GM19452 (cell line): ENCODE results near the gene SCYL2.
"Not testable (repeated sequence)": the region's sequence is repeated elsewhere in the genome, so short reads cannot be mapped to it uniquely, and the experiment has no call there.

Source experiments
- ATAC-seq: cut with Tn5 transposase; IDR thresholded peaks from one replicate; pipeline ENCODE4 v1.9.1; 2021; ENCODE audit not compliant: unreplicated experiment

The SCYL2 gene, protein sequence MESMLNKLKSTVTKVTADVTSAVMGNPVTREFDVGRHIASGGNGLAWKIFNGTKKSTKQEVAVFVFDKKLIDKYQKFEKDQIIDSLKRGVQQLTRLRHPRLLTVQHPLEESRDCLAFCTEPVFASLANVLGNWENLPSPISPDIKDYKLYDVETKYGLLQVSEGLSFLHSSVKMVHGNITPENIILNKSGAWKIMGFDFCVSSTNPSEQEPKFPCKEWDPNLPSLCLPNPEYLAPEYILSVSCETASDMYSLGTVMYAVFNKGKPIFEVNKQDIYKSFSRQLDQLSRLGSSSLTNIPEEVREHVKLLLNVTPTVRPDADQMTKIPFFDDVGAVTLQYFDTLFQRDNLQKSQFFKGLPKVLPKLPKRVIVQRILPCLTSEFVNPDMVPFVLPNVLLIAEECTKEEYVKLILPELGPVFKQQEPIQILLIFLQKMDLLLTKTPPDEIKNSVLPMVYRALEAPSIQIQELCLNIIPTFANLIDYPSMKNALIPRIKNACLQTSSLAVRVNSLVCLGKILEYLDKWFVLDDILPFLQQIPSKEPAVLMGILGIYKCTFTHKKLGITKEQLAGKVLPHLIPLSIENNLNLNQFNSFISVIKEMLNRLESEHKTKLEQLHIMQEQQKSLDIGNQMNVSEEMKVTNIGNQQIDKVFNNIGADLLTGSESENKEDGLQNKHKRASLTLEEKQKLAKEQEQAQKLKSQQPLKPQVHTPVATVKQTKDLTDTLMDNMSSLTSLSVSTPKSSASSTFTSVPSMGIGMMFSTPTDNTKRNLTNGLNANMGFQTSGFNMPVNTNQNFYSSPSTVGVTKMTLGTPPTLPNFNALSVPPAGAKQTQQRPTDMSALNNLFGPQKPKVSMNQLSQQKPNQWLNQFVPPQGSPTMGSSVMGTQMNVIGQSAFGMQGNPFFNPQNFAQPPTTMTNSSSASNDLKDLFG

DNA sequence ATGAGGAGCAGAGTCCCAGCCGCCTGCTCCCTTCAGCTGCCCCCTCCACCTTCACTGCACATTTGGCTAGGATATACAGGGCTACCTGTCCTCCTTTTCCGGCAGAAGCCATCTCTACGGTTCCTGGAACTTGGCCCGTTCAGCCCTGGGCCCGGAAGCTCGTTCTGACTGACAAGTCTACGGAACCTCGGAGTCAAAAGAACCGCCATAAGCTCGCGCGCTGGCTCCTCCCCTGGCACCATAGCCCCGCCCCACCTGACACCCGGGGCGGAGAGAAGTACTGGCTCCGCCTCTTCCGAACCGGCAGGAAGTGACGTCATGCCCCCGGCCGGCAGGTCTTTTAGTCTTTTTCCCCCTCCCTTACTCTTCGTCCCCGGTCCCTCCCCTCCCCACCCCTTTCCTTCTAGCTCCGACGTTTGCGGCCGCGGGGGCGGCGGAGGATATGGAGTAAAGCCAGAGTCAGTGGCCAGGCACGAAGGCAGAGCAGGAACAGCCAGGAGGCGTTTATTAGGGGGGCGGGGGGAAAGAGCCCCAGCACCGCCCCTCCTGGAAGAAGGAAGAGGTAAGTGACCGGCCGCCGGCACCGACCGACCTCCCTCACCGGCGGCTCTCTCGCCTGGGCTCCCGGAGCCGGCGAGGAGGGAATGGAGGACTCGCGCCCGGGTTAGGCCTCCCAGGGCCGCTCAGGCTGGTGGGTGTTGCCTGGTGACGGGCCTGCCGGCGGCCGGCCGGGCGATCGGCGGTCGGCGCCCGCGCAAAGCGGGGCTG, at the start of gene SCYL2, which contains the start of gene DEPDC4:
Gene SCYL2 (plus strand): TSS at position 343 of the 768 bp plus-strand sequence. CDS start 15,794 bp downstream, outside the sequence.
Gene DEPDC4 (minus strand): TSS at position 245 of the 768 bp plus-strand sequence. CDS start 3 bp downstream, at position 242.
- ATAC-seq, result peak; percentile 90

DNA sequence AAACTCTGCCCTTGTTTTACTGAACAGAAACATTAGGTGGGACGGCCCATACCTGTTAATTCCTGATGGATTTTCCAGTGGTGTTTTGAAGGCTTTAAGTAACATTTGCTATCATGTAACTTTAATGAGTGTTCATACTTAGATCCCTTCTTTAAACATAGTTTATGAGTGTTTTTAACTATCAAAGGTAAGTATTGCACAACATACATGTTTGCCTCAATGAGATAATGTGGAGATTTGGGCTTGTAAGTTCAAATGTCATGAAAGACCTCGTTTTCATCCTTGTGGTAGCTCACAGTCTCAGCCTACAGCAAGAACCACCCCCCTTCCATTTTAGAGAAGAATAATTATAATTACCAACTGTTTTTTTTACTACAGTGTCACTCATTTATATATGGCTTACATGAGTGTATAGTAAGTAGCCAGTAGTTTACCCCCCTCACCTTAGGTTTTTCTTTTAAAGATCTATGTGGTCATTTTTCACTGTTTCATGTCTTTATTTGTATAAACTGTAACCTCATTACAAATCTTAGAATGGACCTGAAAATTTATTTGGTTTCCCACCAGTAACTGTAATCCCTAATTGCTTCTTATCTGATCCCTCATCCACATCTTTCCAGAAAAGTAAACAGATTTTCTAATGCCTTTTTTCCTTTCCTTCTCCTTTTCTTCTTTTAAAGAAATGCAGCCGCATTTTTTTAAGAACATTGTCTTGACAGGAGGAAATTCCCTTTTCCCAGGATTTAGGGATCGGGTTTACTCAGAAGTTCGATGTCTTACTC, 47.5 kb upstream of the SCYL2 start:
- no peak for ATAC-seq

DNA sequence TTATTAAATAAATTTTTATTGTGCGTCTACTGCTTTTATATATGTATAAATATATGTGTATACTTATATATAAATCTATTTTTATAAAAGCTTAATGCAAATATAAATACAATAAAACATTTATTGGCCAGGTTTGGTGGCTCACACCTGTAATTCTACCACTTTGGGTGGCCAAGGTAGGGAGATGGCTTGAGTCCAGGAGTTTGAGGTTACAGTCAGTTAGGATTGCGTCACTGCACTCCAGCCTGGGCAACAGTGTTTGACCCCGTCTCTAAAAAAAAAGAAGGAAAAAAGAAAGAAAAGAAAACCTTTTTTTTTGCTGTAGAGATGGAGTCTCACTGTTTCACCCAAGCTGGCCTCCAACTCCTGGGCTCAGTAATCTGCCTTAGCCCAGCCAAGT, 45.5 kb upstream of the SCYL2 start:
- no peak for ATAC-seq

DNA sequence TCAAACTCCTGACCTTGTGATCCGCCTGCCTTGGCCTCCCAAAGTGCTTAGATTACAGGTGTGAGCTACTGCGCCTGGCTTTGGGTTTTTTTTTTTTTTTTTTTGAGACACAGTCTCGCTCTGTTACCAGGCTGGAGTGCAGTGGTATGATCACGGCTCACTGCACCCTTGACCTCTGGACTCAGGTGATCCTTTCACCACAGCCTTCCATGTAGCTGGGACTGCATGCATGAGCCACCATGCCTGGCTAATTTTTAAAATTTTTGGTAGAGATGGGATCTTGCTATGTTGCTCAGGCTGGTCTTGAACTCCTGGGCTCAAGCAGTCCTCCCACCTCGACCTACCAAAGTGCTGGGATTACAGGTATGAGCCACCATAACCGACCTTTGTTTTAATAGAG, 44.8 kb upstream of the SCYL2 start:
- ATAC-seq, result not testable (repeated sequence)

DNA sequence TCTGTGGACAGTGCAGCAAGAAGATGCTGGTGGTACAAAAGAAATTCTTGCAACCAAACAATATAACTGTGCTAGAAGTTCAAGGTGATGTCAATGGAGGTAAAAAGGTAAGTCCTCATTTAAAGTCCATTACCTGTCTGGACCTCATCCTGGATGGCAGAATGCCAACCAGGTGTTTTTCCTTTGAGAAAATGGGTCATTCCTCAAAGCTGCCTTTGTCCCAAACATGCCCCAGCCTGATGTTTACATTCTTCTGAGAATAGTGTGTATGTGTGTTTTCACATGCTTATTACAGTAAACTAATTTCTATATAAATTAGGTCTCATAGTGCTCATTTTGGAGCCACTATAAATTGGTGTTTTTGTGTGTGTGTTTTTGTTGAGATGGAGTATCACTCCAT, 41.5 kb upstream of the SCYL2 start:
- no peak for ATAC-seq

DNA sequence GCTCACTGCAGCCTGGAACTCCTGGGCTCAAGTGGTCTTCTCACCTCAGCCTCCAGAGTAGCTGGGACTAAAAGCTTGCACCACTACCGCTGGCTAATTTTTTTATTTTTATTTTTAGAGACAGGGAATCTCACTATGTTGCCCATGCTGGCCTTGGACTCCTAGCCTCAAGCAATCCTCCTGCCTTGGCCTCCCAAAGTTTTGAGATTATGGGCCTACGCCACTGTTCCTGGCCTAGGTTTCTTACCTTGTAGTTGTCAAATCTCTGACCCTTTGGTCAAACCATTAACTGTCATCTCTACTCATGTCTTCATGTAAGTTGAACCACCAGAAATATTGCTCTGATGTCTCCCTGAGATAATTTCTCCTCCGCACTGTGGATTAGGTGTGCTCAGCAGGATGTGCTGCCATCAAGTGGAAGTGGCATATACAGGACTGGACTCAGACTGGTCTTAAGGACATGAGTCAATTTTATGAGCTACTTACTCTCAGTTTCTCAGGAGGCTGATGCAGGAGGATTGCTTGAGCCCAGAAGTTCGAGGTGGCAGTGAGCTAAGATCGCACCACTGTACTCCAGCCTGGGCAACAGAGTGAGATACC, 37.8 kb upstream of the SCYL2 start:
- no peak for ATAC-seq

DNA sequence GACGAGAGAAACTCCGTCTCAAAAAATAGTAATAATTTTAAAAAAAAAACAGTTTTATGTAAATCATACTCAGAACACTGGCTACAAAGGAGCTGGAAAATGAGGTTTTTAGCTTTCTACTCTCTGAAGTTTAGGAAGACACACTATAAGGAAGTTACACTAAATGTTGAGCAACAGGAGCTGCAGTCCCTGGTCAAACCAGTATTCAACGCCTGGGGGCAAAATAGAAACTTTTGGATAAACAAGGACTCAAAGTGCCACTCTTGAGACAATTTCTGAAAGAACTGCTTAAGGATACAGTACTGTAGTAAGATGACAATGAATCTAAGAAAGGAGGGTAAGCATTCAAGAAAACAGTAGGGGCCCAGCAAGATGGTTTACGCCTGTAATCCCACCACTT, 37.1 kb upstream of the SCYL2 start:
- no peak for ATAC-seq

DNA sequence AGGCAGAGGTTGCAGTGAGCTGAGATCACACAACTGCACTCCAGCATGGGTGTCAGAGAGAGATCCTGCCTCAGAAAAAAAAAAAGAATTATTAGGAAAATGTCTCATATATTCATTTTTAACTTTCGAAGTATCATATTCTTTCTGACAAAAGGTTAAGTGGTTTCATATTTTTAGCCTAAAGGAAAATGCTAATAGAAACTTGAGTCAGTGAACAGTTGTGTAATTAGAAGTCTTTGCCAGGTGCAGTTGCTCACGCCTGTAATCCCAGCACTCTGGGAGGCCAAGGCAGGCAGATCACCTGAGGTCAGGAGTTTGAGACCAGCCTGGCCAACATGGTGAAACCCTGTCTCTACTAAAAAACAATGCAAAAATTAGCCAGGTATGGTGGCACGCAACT, 35.1 kb upstream of the SCYL2 start:
- not testable (repeated sequence) for ATAC-seq

DNA sequence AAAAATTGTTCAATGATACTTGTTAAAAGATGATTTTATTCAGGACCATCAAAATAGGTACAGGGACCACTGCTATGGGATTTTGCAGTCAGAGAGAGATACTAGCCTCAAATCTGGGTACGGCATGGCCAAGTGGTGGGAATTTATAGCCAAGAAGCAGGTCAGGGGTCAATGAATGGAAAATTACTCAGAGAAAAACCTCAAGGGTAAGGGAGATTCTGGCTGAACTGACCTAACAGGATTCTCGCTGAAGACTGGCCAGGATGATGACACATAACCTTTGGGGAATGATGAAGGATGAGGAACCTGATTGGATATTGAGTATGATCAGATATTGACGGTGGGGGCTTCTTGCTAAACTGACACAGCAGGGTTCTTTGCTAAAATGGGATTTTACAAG, 32.8 kb upstream of the SCYL2 start:
- ATAC-seq, result no peak

DNA sequence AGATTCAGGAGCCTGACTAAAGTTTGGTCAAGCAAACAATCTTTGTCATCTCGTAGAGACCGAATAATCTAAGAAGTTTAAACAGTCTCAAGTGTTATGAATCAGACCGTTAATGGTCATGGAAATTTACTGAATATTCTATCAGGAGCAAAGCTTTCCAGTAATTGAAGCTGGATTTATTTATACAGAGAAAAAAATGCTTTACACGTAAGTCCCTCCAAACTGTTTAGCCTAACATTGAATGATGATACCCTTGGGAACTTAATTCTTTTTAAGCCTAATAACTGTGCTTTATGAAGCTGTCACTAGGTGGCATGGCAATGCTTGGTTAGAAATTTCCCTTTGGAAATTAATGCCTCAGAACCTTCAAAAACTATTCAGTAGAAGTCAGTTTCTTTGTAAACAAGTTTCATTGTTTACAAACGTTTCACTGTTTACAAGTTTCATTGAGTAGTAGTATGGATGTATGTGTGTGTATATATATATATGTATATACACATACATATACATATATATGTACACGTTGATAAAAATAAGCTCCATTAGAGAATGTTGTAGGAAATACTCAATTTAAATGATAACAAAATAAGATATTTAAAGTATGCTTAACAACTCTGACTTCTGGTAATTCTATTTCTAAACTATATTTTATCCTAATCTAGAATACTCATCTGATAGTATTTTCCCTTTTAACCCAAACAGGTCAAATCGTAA, 32.2 kb upstream of the SCYL2 start:
- ATAC-seq, result no peak

DNA sequence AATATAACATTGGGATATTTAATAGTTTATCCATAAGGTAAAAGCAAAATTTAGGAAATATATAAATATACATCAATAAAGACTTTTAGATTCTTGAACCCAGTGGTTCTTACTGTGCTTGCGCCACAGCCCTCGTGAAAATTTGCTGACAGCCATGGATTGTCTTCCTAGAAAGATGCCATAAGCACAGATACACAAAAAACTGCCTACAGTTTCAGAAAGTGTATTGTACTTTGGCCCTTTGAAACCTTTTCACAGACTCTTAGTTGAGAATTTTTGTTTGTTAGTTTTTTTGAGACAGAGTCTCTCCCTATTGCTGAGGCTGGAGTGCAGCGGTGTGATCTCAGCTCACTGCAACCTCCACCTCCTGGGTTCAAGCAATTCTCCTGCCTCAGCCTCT, 28.2 kb upstream of the SCYL2 start:
- ATAC-seq, result no peak

DNA sequence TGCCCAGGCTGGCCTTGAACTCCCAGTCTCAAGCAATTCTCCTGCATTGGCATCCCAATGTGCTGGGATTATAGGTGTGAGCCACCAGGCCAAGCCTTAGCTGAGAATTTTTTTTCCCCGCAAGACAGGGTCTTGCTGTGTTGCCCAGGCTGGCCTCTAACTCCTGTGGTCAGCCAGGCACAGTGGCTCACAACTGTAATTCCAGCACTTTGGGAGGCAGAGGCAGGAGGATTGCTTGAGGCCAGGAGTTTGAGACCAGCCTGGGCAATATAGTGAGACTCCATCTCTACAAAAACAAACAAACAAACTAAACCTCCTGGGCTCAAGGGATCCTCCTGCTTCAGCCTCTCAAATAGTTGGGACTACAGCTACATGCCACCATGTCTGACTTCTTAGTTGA, 27.4 kb upstream of the SCYL2 start:
- ATAC-seq, result no peak

DNA sequence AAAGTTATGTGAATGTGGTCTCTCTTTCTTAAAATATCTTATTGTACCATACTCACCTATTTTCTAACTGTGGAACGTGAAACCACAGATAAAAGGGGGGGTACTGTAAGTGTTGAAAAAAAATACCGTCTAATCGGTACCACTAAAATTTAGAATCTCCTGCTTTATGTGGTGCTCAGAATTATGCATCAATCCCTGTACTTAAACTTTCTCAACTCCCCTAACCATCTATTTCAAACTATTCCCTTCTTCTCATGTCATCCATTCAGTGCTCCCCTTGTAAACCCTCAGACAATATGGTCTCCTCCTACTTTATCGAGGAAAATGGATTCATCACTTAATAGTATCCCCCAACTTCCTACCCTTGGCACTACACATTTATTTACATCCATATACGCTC, 23.8 kb upstream of the SCYL2 start:
- ATAC-seq, result no peak

DNA sequence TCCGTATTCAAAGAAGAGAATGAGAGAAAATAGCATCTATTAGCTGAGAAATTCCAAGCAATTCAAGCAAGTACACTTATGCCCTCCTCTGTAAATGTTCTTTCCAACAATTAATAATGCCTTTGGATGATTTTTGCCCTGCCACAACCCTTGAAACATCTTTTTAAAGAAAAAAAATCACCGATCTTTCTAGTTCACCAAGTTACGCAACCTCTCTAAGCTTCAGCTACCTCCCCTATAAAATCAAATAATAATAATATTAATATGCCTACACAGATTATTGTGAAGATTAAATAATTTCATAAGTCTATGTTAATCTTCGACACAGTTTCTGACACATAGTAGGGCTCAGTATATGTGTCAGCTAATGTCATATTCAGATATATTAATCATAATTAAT, 19.2 kb upstream of the SCYL2 start:
- ATAC-seq, result no peak

DNA sequence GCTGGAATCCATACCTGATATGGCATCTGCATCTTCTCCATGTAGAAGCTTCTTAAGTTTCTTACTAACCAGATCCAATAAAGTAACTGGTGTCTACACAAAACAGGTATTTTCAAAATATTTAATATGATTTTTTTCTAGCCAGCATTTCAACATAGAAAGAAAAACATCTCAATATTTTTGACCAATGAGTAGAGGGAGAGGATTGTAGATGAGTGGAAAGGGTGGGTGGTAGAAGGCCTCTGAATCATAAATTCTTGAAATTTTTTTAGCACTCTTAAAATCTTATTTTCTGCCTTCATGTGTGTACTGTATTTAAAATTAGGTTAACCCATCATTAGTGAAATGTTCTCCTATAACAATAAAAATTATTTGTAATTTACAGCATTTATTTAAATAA, 18.1 kb upstream of the SCYL2 start:
- no peak for ATAC-seq

DNA sequence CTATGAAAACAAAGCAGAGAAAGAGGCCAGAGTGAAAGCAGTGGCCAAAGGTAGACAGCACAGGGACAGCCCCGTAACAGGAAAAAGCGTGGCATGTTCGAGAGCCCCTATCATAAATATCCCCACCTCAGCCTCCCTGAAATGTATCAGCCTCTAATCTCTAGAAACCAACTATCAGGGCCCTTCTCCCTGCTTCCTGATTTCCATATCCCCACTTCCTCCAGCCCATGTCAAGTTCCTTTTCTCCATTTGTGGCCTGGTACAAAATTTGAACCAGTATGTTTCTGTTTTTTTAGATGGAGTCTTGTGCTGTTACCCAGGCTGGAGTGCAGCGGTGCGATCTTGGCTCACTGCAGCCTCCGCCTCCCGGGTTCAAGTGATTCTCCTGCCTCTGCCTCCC, 17.0 kb upstream of the SCYL2 start:
- no peak for ATAC-seq

DNA sequence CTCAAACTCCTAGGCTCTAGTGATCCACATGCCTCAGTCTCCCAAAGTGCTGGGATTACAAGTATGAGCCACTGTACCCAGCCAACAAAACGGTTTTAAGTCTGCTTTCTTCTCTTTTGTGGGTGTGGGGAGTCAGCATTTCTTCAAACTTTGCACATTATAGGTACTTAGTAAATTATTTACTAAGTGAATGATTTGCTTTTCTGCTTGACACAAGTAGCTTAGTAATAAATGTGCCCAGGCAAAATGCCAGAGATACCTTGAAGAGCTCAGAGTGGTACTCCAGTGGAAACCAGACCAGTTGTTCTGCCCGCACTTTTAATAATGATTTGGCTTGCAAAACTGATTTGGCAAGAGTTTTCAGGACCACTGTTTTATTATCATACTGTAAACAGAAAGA, 15.1 kb upstream of the SCYL2 start:
- no peak for ATAC-seq

DNA sequence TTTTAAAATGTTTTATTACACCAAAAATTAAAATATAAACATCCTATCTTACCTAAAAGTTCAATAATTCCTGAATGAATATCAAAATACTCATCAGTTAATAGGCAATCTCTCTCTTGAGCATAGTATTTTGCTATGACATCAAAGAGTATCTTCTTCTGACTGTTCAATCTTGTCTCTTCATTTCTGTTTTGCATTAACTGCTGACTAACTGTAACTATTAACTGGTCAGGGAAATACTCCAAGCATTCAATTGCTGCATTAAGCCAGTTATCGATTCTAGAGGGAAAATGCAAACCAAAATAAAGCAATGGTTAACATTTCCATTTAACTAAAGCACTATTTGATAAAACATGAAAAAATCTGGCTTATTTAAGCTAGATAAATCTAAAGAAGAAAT, 13.5 kb upstream of the SCYL2 start:
- ATAC-seq, result no peak

DNA sequence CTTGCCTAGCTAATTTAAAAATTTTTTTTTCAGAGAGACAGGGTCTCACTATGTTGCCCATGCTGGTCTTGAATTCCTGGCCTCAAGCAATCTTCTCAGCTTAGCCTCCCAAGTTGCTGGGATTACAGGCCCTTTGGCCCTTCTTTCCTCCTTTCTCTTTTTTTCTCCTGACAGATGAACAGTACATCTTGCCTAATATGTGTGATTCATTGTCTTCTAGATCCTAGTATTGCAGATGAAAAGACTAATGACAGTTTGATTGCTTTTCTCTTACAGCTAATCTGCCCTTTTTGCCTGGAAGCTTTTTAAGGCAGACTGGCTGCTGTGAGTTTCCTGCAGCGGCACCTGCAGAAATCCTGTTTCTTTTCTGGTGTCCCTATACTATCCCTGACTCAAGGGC, 12.1 kb upstream of the SCYL2 start:
- no peak for ATAC-seq
